Fibroblast of the aortic adventitia (primary cell): ENCODE measurements around the gene RPL18A. TPM values are rescaled to one million over a fixed set of nuclear protein-coding genes. Genes with fewer than 3 reads are reported as not detected.

Experiments used
- DNase-seq: peaks from one replicate; pipeline ENCODE4 v3.0.0-alpha.2; 2010; ENCODE audit warnings: low read depth
- H3K4me3 ChIP-seq: 2 replicates; pipeline ENCODE4 v1.5.1; 2011; ENCODE audit warnings: low read depth, mild to moderate bottlenecking, control low read depth, low read length, moderate library complexity
- CTCF ChIP-seq: IDR thresholded peaks from 2 replicates; pipeline ENCODE4 v1.5.1; 2011; ENCODE audit warnings: mild to moderate bottlenecking, low read length, control low read depth, inconsistent platforms; ENCODE audit not compliant: insufficient read depth
- total RNA-seq: library from RNA; depleted of rRNA; stranded (reverse); fragments of >200 nt; gene quantifications from 2 replicates; pipeline ENCODE4 v1.2.3, GENCODE V29; 2012; ENCODE audit warnings: low replicate concordance

RPL18A gene
- total RNA-seq, 1 donor, result 1,681 TPM

DNA sequence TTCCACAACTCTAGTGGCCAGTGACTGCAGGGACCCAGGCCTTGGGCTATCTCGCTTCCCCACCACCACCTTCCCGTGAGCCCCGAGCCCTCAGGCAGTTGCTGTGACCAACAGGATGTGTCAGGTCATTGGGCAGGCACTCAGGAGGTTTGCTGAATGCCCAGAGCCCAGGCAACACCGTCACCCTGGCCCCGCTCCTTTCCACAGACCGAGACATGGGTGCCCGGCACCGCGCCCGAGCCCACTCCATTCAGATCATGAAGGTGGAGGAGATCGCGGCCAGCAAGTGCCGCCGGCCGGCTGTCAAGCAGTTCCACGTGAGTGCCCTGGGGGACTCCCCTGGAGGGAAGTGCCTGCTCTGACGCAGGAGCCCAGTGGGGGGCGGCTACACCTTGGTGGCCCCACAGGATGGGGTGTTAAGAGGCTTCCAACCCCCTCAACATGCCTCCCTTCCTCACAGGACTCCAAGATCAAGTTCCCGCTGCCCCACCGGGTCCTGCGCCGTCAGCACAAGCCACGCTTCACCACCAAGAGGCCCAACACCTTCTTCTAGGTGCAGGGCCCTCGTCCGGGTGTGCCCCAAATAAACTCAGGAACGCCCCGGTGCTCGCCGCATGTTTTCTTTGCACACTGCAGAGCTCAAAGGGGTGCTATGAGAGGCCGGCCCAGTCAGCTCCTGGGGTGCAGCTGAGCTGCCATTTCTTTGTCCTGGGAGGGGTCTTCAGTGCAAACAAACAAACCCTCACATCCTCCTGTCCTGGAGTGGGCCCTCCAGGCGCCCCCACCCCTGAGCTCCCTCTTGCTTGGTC, 3.2 kb downstream of the RPL18A start:
- DNase-seq, result no peak
- TF ChIP-seq CTCF, result no peak
- H3K4me3 ChIP-seq, result no peak overlapping the region

DNA sequence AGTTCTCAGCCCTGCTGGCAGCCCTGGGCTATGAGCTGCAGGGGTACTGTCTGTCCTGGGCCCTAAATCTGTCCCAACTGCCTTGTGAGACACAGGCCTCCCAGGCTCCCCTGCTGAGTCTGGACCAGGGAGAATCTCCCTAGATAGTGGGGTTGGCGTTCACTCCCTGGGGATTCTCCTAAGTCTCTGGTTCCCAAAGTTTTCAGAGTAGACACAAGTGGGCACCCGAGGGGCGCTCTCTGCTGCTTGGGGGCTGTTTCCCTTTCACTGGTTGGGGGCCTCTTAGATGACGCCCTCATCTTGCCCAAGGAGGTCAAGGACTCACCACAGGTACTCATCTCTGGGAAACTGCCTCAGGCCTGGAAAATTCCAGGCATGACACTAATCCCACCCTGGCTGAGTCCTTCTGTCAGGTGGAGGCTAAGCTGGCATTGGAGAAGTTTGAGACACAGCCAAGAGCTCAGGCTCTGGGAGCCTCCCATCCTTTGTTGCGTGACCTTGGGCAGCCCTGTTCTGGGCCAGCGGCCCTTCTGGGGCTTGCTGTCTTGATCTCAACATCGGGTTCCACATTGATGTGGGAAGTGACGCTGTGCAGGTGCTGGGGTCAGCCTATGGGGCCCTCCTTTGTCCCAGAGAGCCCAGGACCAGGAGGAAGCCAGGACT, 3.9 kb downstream of the RPL18A start:
- H3K4me3 ChIP-seq, result no peak overlapping the region
- no peak for DNase-seq
- TF ChIP-seq CTCF, result no peak

DNA sequence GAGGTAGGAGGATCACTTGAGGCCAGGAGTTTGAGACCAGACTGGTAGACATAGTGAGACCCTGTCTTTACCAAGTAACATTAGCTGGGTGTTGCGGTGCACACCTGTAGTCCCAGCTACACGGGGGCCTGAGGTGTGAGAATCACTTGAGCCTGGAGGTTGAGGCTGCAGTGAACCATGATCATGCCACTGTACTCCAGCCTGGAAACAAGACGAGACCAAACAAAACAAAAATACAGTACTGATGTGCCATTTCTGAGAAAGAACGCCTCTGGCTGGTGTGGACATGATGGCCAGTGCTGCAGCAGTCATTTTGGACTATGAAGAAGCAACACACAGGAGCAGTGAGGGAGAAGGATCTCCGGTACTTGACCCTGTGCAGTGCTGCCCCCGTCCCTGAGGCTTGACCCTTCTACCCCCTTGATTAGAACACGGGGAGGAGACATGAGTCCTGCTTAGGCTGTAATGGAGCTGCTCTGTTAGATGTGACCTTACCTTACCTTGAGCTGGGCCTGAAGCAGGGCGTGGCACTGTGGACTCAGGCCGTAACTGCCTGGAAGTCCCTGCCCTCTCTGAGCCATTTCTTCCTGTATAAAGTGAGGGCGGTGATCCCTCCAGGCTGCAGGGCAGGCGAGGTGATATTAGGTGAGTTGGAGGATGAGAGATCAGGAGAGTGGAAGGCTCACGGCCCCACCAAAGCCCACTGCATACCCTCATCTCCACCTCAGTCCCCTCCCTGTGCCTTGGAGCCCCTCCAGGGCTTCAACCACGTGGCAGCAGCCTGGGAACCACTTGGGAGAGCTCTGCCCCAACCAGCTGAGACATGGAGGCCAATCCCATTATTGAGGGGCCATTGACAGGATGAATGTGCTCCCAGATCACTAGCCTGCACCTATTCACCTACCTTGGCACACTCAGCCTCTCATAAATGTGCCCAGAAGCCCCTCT, 5.9 kb downstream of the RPL18A start:
- no peak overlapping the region for H3K4me3 ChIP-seq
- TF ChIP-seq CTCF, result no peak
- no peak for DNase-seq

GRCh38 chr19:17866312-17866963, 6.7 kb downstream of the RPL18A start:
- no peak for TF ChIP-seq CTCF
- H3K4me3 ChIP-seq, result no peak overlapping the region
- no peak for DNase-seq

DNA sequence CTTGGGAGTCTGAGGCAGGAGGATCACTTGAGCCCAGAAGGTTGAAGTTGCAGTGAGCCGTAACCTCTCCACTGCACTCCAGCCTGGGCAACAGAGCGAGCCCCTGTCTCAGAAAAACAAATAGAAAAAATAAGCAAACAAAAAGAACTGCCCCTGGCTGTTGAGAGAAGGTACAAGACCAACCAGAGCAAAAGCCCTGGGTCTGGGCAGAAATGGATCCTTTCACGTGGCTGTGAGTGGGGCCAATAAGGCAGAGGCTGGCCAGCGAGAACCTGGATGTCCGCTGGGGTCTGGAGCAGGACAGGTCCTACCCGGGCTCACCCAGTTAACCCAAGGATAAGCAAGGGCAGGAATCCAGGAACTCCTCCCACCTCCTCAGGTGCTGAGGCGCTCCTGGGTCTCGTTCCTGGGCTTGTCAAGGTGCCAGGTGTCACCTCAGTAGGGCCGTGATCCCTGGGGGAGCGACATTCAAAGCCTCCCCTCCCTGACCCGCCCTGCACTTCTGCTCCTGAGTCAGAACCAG, 7.3 kb downstream of the RPL18A start:
- no peak overlapping the region for H3K4me3 ChIP-seq
- no peak for DNase-seq
- no peak for TF ChIP-seq CTCF

GRCh38 chr19:17868669-17869068, 9.0 kb downstream of the RPL18A start:
- H3K4me3 ChIP-seq, result no peak overlapping the region
- no peak for DNase-seq
- TF ChIP-seq CTCF, result no peak
